ENCODE measurements around the gene ADAM22. TPM values are rescaled to one million over a fixed set of nuclear protein-coding genes. Genes with fewer than 3 reads are reported as not detected.

Gene ADAM22
- polyA plus RNA-seq, 4 donors, result 10.6 to 15.4 (median 14.0) TPM

Other genes starting within 250 kb of the ADAM22 start
- 10 to 100 TPM; 31.7 to 44.4 (median 38.2) TPM for gene SLC25A40, start 57.9 kb upstream of the ADAM22 start, polyA plus RNA-seq (ENCODE audit: insufficient read length in 4 of 4)
- 10 to 100 TPM; 15.9 to 22.0 (median 19.8) TPM for gene DBF4, start 57.8 kb upstream of the ADAM22 start, polyA plus RNA-seq (ENCODE audit: insufficient read length in 4 of 4)

Data from right renal pelvis (tissue), 4 donors.